K562 (cell line): ENCODE results near the gene AFF1. TPM values are rescaled to one million over a fixed set of nuclear protein-coding genes. Genes with fewer than 3 reads are reported as not detected.

Experiments used
- ATAC-seq: fragments of 200-7000 bp; cut with Tn5 transposase; 3 replicates; pipeline ENCODE4 v1.9.1; 2020; ENCODE audit warnings: moderate library complexity
- BruUV-seq: library from RNA; stranded (reverse); fragments of 400-500 nt; replicated peaks from 2 replicates; lab custom pipeline; 2021; lab: Mats Ljungman, UMichigan
- CTCF ChIA-PET: fragments of 300-600 bp; formaldehyde crosslinking; extraction: SDS; loops from one replicate; lab custom pipeline; 2021; ENCODE audit warnings: low intra/inter-chr PET ratio; lab: Yijun Ruan, JAX
- POLR2A ChIA-PET: fragments of 300-600, 350-650 bp; sonication (Branson Sonifier 250); formaldehyde crosslinking; extraction: SDS; loops from one replicate; lab custom pipeline; 2021; ENCODE audit warnings: antibody characterized with exemption, inconsistent platforms; lab: Yijun Ruan, JAX
- DNase-seq, 4 experiments: peaks; one replicate each; pipeline versions ENCODE4 v3.0.0 to v3.0.0-alpha.2; 2011 to 2018; ENCODE audit warnings: low spot score in 3 of 4, mixed read lengths in 3 of 4; ENCODE audit errors: extremely low read depth in 1 of 4
- FAIRE-seq: peaks from 2 replicates; lab custom pipeline; 2011; peaks lifted over from hg19 to GRCh38; lab: Jason Lieb, UNC
- H2AFZ ChIP-seq: 2 replicates; pipeline ENCODE4 v1.6.0; 2011; ENCODE audit warnings: low read depth, low read length, control low read depth, inconsistent platforms
- H3K27ac ChIP-seq: fragments of 200-600 bp; 3 replicates; pipeline ENCODE4 v1.8.0; 2011; ENCODE audit warnings: low read depth, mild to moderate bottlenecking, control low read depth, inconsistent platforms, low read length, moderate library complexity, mixed read lengths; ENCODE audit errors: extremely low read depth
- H3K27me3 ChIP-seq, 2 experiments: fragments of 300-600 bp in 1 of 2; 2 replicates in 1 of 2; 3 replicates in 1 of 2; pipeline versions ENCODE4 v1.6.0 to v1.8.0; 2011; ENCODE audit warnings: inconsistent platforms in 2 of 2, low read length in 2 of 2, mild to moderate bottlenecking in 1 of 2, mixed read lengths in 1 of 2, moderate library complexity in 1 of 2; ENCODE audit not compliant: control insufficient read depth in 2 of 2, insufficient read depth in 2 of 2
- H3K36me3 ChIP-seq: fragments of 300-600 bp; 3 replicates; pipeline ENCODE4 v1.8.0; 2011; ENCODE audit warnings: mild to moderate bottlenecking, low read length, inconsistent platforms; ENCODE audit not compliant: control insufficient read depth, insufficient read depth
- H3K4me1 ChIP-seq, 2 experiments: fragments of 200-600 bp in 1 of 2; replicated peaks in 1 of 2; 2 replicates in 1 of 2; 3 replicates in 1 of 2; pipeline versions ENCODE4 v1.5.1 to v1.8.0; 2011; ENCODE audit warnings: inconsistent platforms in 2 of 2, low read length in 2 of 2, mild to moderate bottlenecking in 1 of 2, mixed read lengths in 1 of 2, moderate library complexity in 1 of 2; ENCODE audit not compliant: control insufficient read depth in 2 of 2, insufficient read depth in 2 of 2
- H3K4me2 ChIP-seq: 2 replicates; pipeline ENCODE4 v1.6.1; 2011; ENCODE audit warnings: low read length, control low read depth, inconsistent platforms, mixed read lengths; ENCODE audit not compliant: insufficient read depth
- H3K4me3 ChIP-seq: fragments of 200-600 bp; sonication (generic), shearing (Covaris generic); 2 replicates; pipeline ENCODE4 v1.5.1; 2016; ENCODE audit warnings: control low read depth, inconsistent platforms
- H3K79me2 ChIP-seq: fragments of 200-600 bp; 3 replicates; pipeline ENCODE4 v1.8.0; 2011; ENCODE audit warnings: low read length, inconsistent platforms; ENCODE audit not compliant: control insufficient read depth, insufficient read depth
- H3K9ac ChIP-seq, 2 experiments: 2 replicates each; pipeline versions ENCODE4 v1.6.0 to v1.6.1; 2011; ENCODE audit warnings: low read depth in 2 of 2, low read length in 2 of 2, control low read depth in 1 of 2, inconsistent platforms in 1 of 2, mild to moderate bottlenecking in 1 of 2, mixed read lengths in 1 of 2; ENCODE audit not compliant: insufficient read depth in 1 of 2
- H3K9me1 ChIP-seq: one replicate; pipeline ENCODE4 v1.6.0; 2011; ENCODE audit warnings: inconsistent platforms, mild to moderate bottlenecking, low read length, moderate library complexity; ENCODE audit not compliant: control insufficient read depth, insufficient read depth
- H3K9me3 ChIP-seq: replicated peaks from 2 replicates; pipeline ENCODE4 v1.5.1; 2011; ENCODE audit warnings: low read depth, low read length, inconsistent platforms; ENCODE audit not compliant: control insufficient read depth, insufficient read depth
- H4K20me1 ChIP-seq: replicated peaks from 2 replicates; pipeline ENCODE4 v1.6.1; 2011; ENCODE audit warnings: low read length, inconsistent platforms, mixed read lengths; ENCODE audit not compliant: control insufficient read depth, insufficient read depth
- CEBPB ChIP-seq: fragments of 450-650 bp; IDR thresholded peaks from 2 replicates; pipeline ENCODE4 v1.6.1; 2016; ENCODE audit warnings: missing genetic modification characterization, missing compliant biosample characterization
- JUND ChIP-seq, 2 experiments: IDR thresholded peaks; 2 replicates in 1 of 2; 3 replicates in 1 of 2; pipeline ENCODE4 v1.6.1; 2011; ENCODE audit warnings: borderline replicate concordance in 2 of 2, low read depth in 2 of 2, low read length in 2 of 2, improper control_type of control experiment in 1 of 2, missing biosample characterization in 1 of 2, missing genetic modification characterization in 1 of 2, missing genetic modification reagents in 1 of 2
- KDM4B ChIP-seq, 2 experiments: fragments of 450-650 bp in 1 of 2; sonication (generic) in 1 of 2; IDR thresholded peaks; 2 replicates each; pipeline ENCODE4 v1.6.1; 2016 to 2017; ENCODE audit warnings: borderline replicate concordance in 2 of 2, antibody characterized with exemption in 1 of 2, low read depth in 1 of 2, mild to moderate bottlenecking in 1 of 2
- MAFK ChIP-seq: IDR thresholded peaks from 2 replicates; pipeline ENCODE4 v1.6.1; 2011; ENCODE audit warnings: low read length, improper control_type of control experiment
- ZNF830 ChIP-seq: fragments of 250-450 bp; sonication (Bioruptor Pico); IDR thresholded peaks from 2 replicates; pipeline ENCODE4 v1.5.0; 2021; ENCODE audit warnings: mild to moderate bottlenecking
- WGBS: fragments of 100-300 bp; shearing (Covaris generic); methylation state at CpG from one replicate; pipeline ENCODE4 v1.1.6; 2016; ENCODE audit warnings: low coverage, mixed read lengths; ENCODE audit not compliant: insufficient coverage; ENCODE audit errors: missing lambda C conversion rate; 5-methylcytosine and 5-hydroxymethylcytosine counted together
- in situ Hi-C: fragments of 300-500 bp; cut with MboI; formaldehyde crosslinking; loops from 4 replicates; pipeline ENCODE4 v1.15.0; 2018; ENCODE audit warnings: inconsistent platforms, mixed read lengths
- intact Hi-C: fragments of 100-400 bp; cut with micrococcal nuclease; formaldehyde crosslinking; loops from 2 replicates; pipeline ENCODE4 v1.14.2; 2022
- polyA plus RNA-seq, 8 experiments: library from polyadenylated mRNA; depleted of rRNA in 4 of 8; stranded (reverse) in 5 of 8; unstranded in 3 of 8; fragments of >200 nt; fragmentation: Nextera tagmentation in 2 of 8; fragmentation: Illumina TruSeq in 1 of 8; extraction: Ambion mirVana in 2 of 8; extraction: Trizol in 1 of 8; gene quantifications; 2 replicates each; pipeline versions ENCODE4 v1.2.1 to v1.2.3, GENCODE V29; 2011 to 2014; ENCODE audit warnings: inconsistent platforms in 1 of 8, missing spikeins in 1 of 8
- total RNA-seq, 7 experiments: library from RNA; depleted of rRNA in 6 of 7; stranded (reverse); fragments of >200 nt in 6 of 7; fragmentation: Illumina TruSeq in 2 of 7; extraction: Trizol in 2 of 7; gene quantifications; 2 replicates each; pipeline versions ENCODE4 v1.2.1 to v1.2.3, GENCODE V29; 2011 to 2021; ENCODE audit warnings: low replicate concordance in 1 of 7
- TF ChIP-seq, protein P1 (sequence below): sonication (generic); formaldehyde crosslinking; IDR thresholded peaks from 2 replicates; pipeline ENCODE4 v1.9.0; 2022; ENCODE audit warnings: mild to moderate bottlenecking, missing genetic modification reagents
- TF ChIP-seq, protein P2 (sequence below): fragments of 200-800 bp; sonication (Bioruptor generic); IDR thresholded peaks from 2 replicates; pipeline ENCODE4 v1.6.1; 2016; ENCODE audit warnings: missing genetic modification characterization, missing compliant biosample characterization
- TF ChIP-seq, protein P3 (sequence below), 2 experiments: IDR thresholded peaks in 1 of 2; conservative IDR thresholded peaks in 1 of 2; 2 replicates each; pipeline ENCODE4 v1.6.1; 2016; ENCODE audit warnings: low read depth in 2 of 2, mild to moderate bottlenecking in 1 of 2, missing compliant biosample characterization in 1 of 2, missing genetic modification characterization in 1 of 2, moderate library complexity in 1 of 2

Gene AFF1
- total and polyA plus RNA-seq, 9 of the 15 experiments (the other 6 are each of a cell fraction or from before 2014, with no cell fraction given) = 4.1 to 47.5 (median 17.2) TPM

DNA sequence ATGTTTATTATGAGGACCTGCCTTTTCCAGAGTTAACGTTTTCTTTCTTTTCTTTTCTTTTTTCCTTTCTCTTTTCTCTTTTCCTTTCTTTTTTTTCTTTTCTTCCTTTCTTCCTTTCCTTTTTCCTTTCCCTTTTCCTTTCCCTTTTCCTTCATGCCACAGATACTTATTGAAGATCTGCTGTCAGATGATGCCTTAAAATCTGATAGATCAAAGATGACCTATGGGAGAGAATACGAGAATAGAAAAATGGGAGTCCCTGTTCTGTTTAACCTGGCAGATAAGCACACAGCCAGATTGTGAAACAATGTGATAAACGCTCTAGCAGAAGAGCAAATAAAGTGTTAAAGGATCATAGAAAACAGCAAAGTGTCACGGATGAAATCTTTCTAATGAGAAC lies 38.9 kb downstream of the AFF1 start (continued):
- TF ChIP-seq, protein P1, sequence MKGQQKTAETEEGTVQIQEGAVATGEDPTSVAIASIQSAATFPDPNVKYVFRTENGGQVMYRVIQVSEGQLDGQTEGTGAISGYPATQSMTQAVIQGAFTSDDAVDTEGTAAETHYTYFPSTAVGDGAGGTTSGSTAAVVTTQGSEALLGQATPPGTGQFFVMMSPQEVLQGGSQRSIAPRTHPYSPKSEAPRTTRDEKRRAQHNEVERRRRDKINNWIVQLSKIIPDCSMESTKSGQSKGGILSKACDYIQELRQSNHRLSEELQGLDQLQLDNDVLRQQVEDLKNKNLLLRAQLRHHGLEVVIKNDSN = no peak
- TF ChIP-seq ZNF830 = no peak

DNA sequence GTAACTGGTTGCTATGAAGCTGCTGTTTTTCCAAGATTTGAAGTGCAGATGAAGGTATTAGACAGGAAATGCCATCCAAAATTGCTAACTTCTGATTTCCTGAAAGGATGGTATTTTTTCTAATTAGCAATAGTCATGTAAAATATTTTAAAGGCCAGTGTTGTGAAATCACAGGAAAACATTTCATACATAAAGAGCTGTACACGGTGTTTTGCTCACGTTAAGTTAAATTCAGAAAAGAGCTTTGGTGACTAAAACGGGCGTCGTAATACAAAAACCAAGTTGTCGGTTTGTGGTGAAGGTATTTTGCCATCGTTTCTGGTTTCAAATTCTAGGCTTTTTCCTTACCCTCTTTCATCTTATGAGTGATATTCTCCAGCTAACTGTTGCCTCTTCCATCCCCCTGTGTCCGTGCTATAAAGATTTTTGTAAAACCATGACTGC lies 39.8 kb downstream of the AFF1 start:
- BruUV-seq = no TSS peak
- Histone ChIP-seq H4K20me1 (peaks cover 4% of the 10 kb centered on the region; the same call in 1 of the 2 replicates), H3K79me2 (peaks cover 25% of the 10 kb centered on the region), H3K9me1 (peaks cover 3% of the 10 kb centered on the region), H3K9me3 (no peaks in the 10 kb centered on the region), H3K4me1 (peaks cover 23 to 37% of the 10 kb centered on the region in 2 experiments), H3K36me3 (no peaks in the 10 kb centered on the region; the same call in 2 of the 3 replicates), H3K4me3 (no peak overlapping the region), H3K27me3 (no peaks in the 10 kb centered on the region), H3K4me2 (no peak overlapping the region), H3K27ac (no peak overlapping the region), H2AFZ (no peak overlapping the region), H3K9ac (no peak overlapping the region)
- ATAC-seq (no peak), FAIRE-seq (no peak), DNase-seq (no peak)
- intact Hi-C loops = no loop called here
- ChIA-PET POLR2A (no interaction called here), CTCF (no interaction called here)
- TF ChIP-seq, protein P2, sequence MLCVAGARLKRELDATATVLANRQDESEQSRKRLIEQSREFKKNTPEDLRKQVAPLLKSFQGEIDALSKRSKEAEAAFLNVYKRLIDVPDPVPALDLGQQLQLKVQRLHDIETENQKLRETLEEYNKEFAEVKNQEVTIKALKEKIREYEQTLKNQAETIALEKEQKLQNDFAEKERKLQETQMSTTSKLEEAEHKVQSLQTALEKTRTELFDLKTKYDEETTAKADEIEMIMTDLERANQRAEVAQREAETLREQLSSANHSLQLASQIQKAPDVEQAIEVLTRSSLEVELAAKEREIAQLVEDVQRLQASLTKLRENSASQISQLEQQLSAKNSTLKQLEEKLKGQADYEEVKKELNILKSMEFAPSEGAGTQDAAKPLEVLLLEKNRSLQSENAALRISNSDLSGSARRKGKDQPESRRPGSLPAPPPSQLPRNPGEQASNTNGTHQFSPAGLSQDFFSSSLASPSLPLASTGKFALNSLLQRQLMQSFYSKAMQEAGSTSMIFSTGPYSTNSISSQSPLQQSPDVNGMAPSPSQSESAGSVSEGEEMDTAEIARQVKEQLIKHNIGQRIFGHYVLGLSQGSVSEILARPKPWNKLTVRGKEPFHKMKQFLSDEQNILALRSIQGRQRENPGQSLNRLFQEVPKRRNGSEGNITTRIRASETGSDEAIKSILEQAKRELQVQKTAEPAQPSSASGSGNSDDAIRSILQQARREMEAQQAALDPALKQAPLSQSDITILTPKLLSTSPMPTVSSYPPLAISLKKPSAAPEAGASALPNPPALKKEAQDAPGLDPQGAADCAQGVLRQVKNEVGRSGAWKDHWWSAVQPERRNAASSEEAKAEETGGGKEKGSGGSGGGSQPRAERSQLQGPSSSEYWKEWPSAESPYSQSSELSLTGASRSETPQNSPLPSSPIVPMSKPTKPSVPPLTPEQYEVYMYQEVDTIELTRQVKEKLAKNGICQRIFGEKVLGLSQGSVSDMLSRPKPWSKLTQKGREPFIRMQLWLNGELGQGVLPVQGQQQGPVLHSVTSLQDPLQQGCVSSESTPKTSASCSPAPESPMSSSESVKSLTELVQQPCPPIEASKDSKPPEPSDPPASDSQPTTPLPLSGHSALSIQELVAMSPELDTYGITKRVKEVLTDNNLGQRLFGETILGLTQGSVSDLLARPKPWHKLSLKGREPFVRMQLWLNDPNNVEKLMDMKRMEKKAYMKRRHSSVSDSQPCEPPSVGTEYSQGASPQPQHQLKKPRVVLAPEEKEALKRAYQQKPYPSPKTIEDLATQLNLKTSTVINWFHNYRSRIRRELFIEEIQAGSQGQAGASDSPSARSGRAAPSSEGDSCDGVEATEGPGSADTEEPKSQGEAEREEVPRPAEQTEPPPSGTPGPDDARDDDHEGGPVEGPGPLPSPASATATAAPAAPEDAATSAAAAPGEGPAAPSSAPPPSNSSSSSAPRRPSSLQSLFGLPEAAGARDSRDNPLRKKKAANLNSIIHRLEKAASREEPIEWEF (CRISPR knock-in tag) = no peak
- TF ChIP-seq KDM4B (IDR thresholded peaks at IDR 0.05; ENCODE audit: borderline replicate concordance in 2 of 2, low read depth in 1 of 2) (no peak), JUND (IDR thresholded peaks at IDR 0.05; ENCODE audit: borderline replicate concordance, low read depth, low read length) (no peak), JUND (tag; IDR thresholded peaks at IDR 0.05; ENCODE audit: borderline replicate concordance, low read depth, low read length) (no peak), MAFK (no peak), CEBPB (tag) (0 out of 2 replicates have a peak, but pooled peaks have one; percentile 10)
- TF ChIP-seq, protein P3, sequence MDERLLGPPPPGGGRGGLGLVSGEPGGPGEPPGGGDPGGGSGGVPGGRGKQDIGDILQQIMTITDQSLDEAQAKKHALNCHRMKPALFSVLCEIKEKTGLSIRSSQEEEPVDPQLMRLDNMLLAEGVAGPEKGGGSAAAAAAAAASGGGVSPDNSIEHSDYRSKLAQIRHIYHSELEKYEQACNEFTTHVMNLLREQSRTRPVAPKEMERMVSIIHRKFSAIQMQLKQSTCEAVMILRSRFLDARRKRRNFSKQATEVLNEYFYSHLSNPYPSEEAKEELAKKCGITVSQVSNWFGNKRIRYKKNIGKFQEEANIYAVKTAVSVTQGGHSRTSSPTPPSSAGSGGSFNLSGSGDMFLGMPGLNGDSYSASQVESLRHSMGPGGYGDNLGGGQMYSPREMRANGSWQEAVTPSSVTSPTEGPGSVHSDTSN (CRISPR knock-in tag; IDR thresholded peaks at IDR 0.05; ENCODE audit: low read depth) = no peak
- TF ChIP-seq, protein P3 (tag; conservative IDR thresholded peaks at IDR 0.05; ENCODE audit: low read depth) = no peak
- in situ Hi-C loops = no loop called here
- WGBS = 78% methylated on average over 8 of the region's 8 CpGs
